Peyer's patch (tissue), 4 donors: ENCODE measurements around the gene ASCC3. TPM values are rescaled to one million over a fixed set of nuclear protein-coding genes. Genes with fewer than 3 reads are reported as not detected.

Experiments
- DNase-seq, 3 donors: peaks; one replicate each; pipeline ENCODE4 v3.0.0-alpha.2; 2017 to 2019
- H3K27ac ChIP-seq, 4 donors: fragments of 200-600 bp; sonication (generic); one replicate each; pipeline ENCODE4 v1.5.1; 2016 to 2019
- H3K27me3 ChIP-seq, 2 donors: fragments of 200-600 bp; sonication (generic); one replicate each; pipeline ENCODE4 v1.5.1; 2019
- H3K36me3 ChIP-seq, 3 donors: fragments of 200-600 bp; sonication (generic); one replicate each; pipeline ENCODE4 v1.5.1; 2016 to 2019
- H3K4me1 ChIP-seq, 4 donors: fragments of 200-600 bp; sonication (generic); one replicate each; pipeline ENCODE4 v1.5.1; 2016 to 2019
- H3K4me3 ChIP-seq, 4 donors: fragments of 200-600 bp; sonication (generic); 1 replicate in 3 of 4; 2 replicates in 1 of 4; pipeline ENCODE4 v1.5.1; 2016 to 2019; ENCODE audit warnings: mild to moderate bottlenecking in 1 of 4
- H3K9me3 ChIP-seq, 4 donors: fragments of 200-600 bp; sonication (generic); one replicate each; pipeline ENCODE4 v1.5.1; 2016 to 2019; ENCODE audit warnings: mild to moderate bottlenecking in 1 of 4
- POLR2A ChIP-seq, 2 donors: fragments of 450-650 bp; IDR thresholded peaks; one replicate each; pipeline ENCODE4 v1.5.1; 2017; ENCODE audit warnings: antibody characterized with exemption in 2 of 2, mild to moderate bottlenecking in 2 of 2, moderate library complexity in 2 of 2
- total RNA-seq, 4 donors: library from RNA; depleted of rRNA; stranded (reverse); fragments of >200 nt; gene quantifications; one replicate each; pipeline ENCODE4 v1.1.0, GENCODE V29; 2016
- TF ChIP-seq, protein P1 (sequence below), 6 experiments: fragments of 450-650 bp in 4 of 6; fragments of 200-600 bp in 2 of 6; sonication (generic) in 1 of 6; IDR thresholded peaks; one replicate each; pipeline ENCODE4 v1.5.1; 2017 to 2019; ENCODE audit warnings: antibody characterized with exemption in 6 of 6, mild to moderate bottlenecking in 3 of 6, moderate library complexity in 1 of 6

Gene ASCC3
- total RNA-seq, 4 donors from 2014 or later = 21.1 to 69.3 (median 40.6) TPM

- H3K4me3 ChIP-seq = no peak overlapping the region
- no peak for TF ChIP-seq POLR2A (IDR thresholded peaks at IDR 0.05)
- TF ChIP-seq, protein P1, sequence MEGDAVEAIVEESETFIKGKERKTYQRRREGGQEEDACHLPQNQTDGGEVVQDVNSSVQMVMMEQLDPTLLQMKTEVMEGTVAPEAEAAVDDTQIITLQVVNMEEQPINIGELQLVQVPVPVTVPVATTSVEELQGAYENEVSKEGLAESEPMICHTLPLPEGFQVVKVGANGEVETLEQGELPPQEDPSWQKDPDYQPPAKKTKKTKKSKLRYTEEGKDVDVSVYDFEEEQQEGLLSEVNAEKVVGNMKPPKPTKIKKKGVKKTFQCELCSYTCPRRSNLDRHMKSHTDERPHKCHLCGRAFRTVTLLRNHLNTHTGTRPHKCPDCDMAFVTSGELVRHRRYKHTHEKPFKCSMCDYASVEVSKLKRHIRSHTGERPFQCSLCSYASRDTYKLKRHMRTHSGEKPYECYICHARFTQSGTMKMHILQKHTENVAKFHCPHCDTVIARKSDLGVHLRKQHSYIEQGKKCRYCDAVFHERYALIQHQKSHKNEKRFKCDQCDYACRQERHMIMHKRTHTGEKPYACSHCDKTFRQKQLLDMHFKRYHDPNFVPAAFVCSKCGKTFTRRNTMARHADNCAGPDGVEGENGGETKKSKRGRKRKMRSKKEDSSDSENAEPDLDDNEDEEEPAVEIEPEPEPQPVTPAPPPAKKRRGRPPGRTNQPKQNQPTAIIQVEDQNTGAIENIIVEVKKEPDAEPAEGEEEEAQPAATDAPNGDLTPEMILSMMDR (IDR thresholded peaks at IDR 0.05) = no peak
- H3K9me3 ChIP-seq = no peaks in the 10 kb centered on the region
- no peaks in the 10 kb centered on the region for H3K36me3 ChIP-seq
- no peak for DNase-seq
- H3K4me1 ChIP-seq = no peaks in the 10 kb centered on the region
- H3K27ac ChIP-seq = no peak overlapping the region
- H3K27me3 ChIP-seq = no peaks in the 10 kb centered on the region
Measured at GRCh38 chr6:100491952-100492670, 389.0 kb downstream of the ASCC3 start.

DNA sequence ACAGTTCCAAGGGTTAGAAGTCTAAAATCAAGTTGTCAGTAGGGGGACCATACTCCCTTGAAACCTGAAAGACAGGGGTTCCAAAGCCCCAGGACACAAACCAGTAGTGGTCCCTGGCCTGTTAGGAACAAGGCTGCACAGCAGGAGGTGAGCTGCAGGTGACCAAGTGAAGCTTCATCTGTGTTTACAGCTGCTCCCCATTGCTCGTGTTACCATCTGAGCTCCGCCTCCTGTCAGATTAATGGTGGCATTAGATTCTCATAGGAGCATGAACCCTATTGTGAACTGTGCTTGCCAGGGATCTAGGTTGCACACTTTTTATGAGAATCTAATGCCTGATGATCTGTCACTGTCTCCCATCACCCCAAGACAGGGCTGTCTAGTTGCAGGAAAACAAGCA is 391.1 kb downstream of the ASCC3 start:
- H3K4me3 ChIP-seq = no peak overlapping the region

DNA sequence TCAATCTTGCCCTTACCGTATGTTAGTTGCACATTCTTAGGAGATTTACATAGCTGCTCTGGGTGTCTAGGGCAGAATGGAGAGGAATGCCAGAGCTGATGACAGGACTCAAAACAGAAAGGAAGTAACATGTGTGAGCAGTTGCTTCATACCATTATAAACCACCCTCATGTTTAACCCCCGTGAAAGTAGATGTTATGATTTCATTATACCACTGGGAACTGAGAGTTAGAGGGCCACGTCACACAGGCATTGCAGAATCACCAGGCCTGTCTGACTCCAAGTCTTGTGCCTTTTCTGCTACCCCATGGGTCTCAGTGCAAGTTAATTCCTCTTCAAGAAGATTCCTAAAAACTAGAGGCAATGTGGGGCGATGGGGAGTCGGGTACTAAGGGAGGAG is 392.9 kb downstream of the ASCC3 start:
- no peaks in the 10 kb centered on the region for H3K27me3 ChIP-seq
- TF ChIP-seq POLR2A (IDR thresholded peaks at IDR 0.05) = no peak
- TF ChIP-seq, protein P1 (IDR thresholded peaks at IDR 0.05) = no peak
- H3K27ac ChIP-seq = no peak overlapping the region
- no peaks in the 10 kb centered on the region for H3K4me1 ChIP-seq
- no peaks in the 10 kb centered on the region for H3K36me3 ChIP-seq
- H3K4me3 ChIP-seq = no peak overlapping the region
- no peaks in the 10 kb centered on the region for H3K9me3 ChIP-seq
- DNase-seq = no peak

More for the DNA sequence above, 391.1 kb downstream of the ASCC3 start:
- DNase-seq = no peak
- Histone ChIP-seq H3K27ac (no peak overlapping the region), H3K4me1 (no peaks in the 10 kb centered on the region), H3K27me3 (no peaks in the 10 kb centered on the region), H3K9me3 (no peaks in the 10 kb centered on the region), H3K36me3 (no peaks in the 10 kb centered on the region)
- TF ChIP-seq, protein P1 (IDR thresholded peaks at IDR 0.05) = no peak
- no peak for TF ChIP-seq POLR2A (IDR thresholded peaks at IDR 0.05)

DNA sequence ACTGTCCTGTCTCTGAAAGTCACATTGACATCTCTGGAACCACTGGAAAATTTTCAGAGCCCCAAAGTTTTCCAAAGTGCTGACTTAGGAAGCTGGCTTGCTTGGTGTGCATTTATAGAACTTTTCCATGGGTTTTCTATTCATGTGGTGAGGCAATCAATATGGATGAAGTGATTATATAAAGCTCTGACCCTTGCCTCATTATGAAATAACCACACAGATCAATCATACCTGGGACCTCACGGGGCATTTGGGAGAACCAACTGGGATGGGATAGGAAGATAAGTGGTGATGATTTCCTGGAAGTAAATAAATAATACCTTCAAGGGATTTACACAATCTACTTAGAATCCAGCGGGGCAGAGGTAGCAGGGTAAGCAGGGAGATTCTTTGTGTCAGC is 393.5 kb downstream of the ASCC3 start:
- H3K9me3 ChIP-seq = no peaks in the 10 kb centered on the region
- no peak overlapping the region for H3K4me3 ChIP-seq
- DNase-seq = no peak
- TF ChIP-seq, protein P1 (IDR thresholded peaks at IDR 0.05) = no peak
- no peak for TF ChIP-seq POLR2A (IDR thresholded peaks at IDR 0.05)
- no peak overlapping the region for H3K27ac ChIP-seq
- no peaks in the 10 kb centered on the region for H3K36me3 ChIP-seq
- no peaks in the 10 kb centered on the region for H3K4me1 ChIP-seq
- no peaks in the 10 kb centered on the region for H3K27me3 ChIP-seq

DNA sequence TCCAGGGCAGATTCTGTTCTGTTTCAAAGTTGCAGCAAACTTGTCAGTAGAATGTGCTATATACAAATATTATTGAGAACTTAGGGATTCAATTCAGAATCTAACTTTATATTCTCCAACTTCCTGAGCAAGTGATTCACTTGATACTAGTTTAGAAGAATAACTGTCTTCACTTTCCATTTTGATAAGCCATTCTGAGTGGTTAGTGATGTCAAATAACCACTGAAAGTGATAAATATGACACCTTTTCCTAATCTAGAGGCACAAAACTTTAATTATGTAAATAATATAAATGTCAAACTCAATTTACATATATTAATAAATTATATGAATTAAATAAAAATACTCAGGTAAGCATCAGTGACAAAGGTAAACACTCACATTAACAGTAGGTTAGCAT is 395.9 kb downstream of the ASCC3 start:
- DNase-seq = no peak
- H3K4me1 ChIP-seq = no peaks in the 10 kb centered on the region
- H3K27me3 ChIP-seq = no peaks in the 10 kb centered on the region
- H3K4me3 ChIP-seq = no peak overlapping the region
- no peak overlapping the region for H3K27ac ChIP-seq
- no peak for TF ChIP-seq POLR2A (IDR thresholded peaks at IDR 0.05)
- TF ChIP-seq, protein P1 (IDR thresholded peaks at IDR 0.05) = no peak
- no peaks in the 10 kb centered on the region for H3K9me3 ChIP-seq
- no peaks in the 10 kb centered on the region for H3K36me3 ChIP-seq
